AG04450 (cell line): ENCODE results near the gene MED12L. TPM values are rescaled to one million over a fixed set of nuclear protein-coding genes. Genes with fewer than 3 reads are reported as not detected.

ENCODE experiments used
- CTCF ChIA-PET: fragments of 300-600, 350-600 bp; formaldehyde crosslinking; extraction: SDS; loops from one replicate; lab custom pipeline; 2022; ENCODE audit warnings: antibody characterized with exemption, inconsistent platforms; lab: Charles Lee
- POLR2A ChIA-PET: fragments of 350-600 bp; formaldehyde crosslinking; extraction: SDS; loops from one replicate; lab custom pipeline; 2021; ENCODE audit warnings: antibody characterized with exemption, inconsistent platforms; lab: Yijun Ruan, JAX
- DNase-seq: peaks from one replicate; pipeline ENCODE4 v3.0.0-alpha.2; 2011; ENCODE audit warnings: low read depth, low spot score
- H3K27ac ChIP-seq: one replicate; pipeline ENCODE4 v1.5.1; 2012; ENCODE audit warnings: low read depth, low read length, control low read depth
- H3K27me3 ChIP-seq: one replicate; pipeline ENCODE4 v1.6.0; 2012; ENCODE audit warnings: low read length; ENCODE audit not compliant: control insufficient read depth, insufficient read depth
- H3K4me3 ChIP-seq: 2 replicates; pipeline ENCODE4 v1.5.1; 2011; ENCODE audit warnings: mild to moderate bottlenecking, low read depth, low read length, control low read depth
- H3K9me3 ChIP-seq: 2 replicates; pipeline ENCODE4 v1.5.1; 2012; ENCODE audit warnings: low read length; ENCODE audit not compliant: control insufficient read depth, insufficient read depth
- polyA plus RNA-seq: library from polyadenylated mRNA; depleted of rRNA; stranded (reverse); fragments of >200 nt; gene quantifications from 2 replicates; pipeline ENCODE4 v1.2.3, GENCODE V29; 2011
- TF ChIP-seq, protein P1 (sequence below): IDR thresholded peaks from 2 replicates; pipeline ENCODE4 v1.5.1; 2011; ENCODE audit warnings: low read depth, low read length, control low read depth, inconsistent platforms

MED12L gene
- polyA plus RNA-seq, 1 experiment = 0.26 TPM

DNA sequence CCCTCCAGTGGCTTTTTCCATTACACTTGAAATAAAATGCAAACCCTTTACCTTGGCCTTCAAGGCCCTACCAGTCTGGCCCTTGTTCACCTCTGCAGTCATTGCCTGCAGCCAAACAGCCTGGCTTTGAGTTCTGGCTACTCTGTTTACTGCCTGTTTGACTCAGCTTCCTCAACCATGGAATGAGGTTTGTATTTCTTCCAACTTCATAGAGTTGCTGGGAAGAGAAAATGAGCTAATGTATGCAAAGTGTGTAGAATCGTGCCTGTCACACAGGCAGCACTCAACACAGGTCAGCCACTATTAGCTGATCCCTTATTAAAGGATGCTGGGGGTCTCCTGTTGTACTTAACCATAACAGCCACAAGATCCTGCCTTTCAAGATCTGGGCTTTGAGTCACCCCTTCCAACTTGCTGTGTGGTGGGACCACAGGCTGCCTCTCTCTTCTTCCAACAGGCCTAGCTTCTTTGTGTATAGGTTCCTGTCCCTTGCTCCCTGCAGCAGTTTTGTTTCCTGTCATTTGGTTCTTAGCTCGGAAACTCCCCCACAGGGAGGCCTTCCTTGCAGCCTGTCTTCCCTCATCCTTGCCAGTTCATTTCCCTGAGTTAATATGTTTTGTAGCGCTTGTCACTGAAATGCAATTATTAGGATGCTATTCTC, 6.4 kb downstream of the MED12L start:
- H3K27me3 ChIP-seq = peaks cover 26% of the 10 kb centered on the region
- DNase-seq = no peak
- CTCF ChIA-PET = no interaction called here
- H3K9me3 ChIP-seq = no peaks in the 10 kb centered on the region
- H3K4me3 ChIP-seq = no peak overlapping the region
- H3K27ac ChIP-seq = no peak overlapping the region
- TF ChIP-seq, protein P1, sequence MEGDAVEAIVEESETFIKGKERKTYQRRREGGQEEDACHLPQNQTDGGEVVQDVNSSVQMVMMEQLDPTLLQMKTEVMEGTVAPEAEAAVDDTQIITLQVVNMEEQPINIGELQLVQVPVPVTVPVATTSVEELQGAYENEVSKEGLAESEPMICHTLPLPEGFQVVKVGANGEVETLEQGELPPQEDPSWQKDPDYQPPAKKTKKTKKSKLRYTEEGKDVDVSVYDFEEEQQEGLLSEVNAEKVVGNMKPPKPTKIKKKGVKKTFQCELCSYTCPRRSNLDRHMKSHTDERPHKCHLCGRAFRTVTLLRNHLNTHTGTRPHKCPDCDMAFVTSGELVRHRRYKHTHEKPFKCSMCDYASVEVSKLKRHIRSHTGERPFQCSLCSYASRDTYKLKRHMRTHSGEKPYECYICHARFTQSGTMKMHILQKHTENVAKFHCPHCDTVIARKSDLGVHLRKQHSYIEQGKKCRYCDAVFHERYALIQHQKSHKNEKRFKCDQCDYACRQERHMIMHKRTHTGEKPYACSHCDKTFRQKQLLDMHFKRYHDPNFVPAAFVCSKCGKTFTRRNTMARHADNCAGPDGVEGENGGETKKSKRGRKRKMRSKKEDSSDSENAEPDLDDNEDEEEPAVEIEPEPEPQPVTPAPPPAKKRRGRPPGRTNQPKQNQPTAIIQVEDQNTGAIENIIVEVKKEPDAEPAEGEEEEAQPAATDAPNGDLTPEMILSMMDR = no peak
- POLR2A ChIA-PET = no interaction called here

DNA sequence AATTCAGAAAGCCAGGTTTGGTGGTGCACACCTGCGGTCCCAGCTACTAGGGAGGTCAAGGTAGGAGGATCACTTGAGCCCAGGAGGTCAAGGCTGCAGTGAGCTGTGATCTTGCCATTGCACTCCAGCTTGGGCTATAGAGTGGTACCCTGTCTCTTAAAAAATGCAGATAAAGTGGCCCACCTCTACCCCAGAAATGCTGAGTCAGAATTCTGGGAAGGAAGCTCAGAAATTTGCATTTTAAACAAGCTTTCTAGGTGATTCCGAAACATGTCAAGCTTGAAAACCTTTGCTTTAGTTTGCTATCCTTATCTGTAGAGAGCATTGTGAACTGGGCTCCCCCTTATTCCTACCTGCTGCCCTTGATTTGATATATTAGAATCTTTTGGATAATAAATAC, 7.7 kb downstream of the MED12L start:
- Histone ChIP-seq H3K27me3 (peaks cover 19% of the 10 kb centered on the region), H3K27ac (no peak overlapping the region), H3K4me3 (no peak overlapping the region), H3K9me3 (no peaks in the 10 kb centered on the region)
- TF ChIP-seq, protein P1 = no peak
- no peak for DNase-seq
- POLR2A ChIA-PET = no interaction called here
- CTCF ChIA-PET = interaction anchor here (0.8 to 1.8 kb wide), 2 partner anchors 52 to 84 kb away, joined by 3 to 6 read pairs; no protein-coding TSS in a partner anchor

DNA sequence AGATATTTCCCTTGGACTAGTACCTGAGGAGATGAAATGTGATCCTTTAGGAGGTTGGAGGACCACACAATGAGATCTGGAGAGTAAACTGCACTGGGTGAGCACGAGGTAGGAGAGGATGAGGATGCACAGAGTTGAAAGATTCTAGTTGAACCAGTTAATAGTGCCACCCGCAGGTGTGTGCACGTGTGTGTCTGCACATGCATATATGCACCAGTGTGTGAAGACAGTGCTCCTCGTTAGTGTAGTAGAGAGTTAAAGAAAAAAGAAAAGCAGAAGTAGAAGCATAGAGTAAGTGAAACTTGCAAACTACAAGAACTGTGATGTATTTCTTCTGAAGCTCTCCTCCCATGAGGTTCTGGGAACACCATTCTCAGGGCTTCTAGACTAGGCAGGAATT, 8.4 kb downstream of the MED12L start:
- Histone ChIP-seq H3K27ac (no peak overlapping the region), H3K9me3 (no peaks in the 10 kb centered on the region), H3K27me3 (peaks cover 14% of the 10 kb centered on the region), H3K4me3 (no peak overlapping the region)
- POLR2A ChIA-PET = no interaction called here
- TF ChIP-seq, protein P1 = no peak
- no peak for DNase-seq
- CTCF ChIA-PET = interaction anchor here (0.6 to 1.8 kb wide), 2 partner anchors 8 to 85 kb away, joined by 3 to 6 read pairs; partner anchors contain the start of gene MED12L

DNA sequence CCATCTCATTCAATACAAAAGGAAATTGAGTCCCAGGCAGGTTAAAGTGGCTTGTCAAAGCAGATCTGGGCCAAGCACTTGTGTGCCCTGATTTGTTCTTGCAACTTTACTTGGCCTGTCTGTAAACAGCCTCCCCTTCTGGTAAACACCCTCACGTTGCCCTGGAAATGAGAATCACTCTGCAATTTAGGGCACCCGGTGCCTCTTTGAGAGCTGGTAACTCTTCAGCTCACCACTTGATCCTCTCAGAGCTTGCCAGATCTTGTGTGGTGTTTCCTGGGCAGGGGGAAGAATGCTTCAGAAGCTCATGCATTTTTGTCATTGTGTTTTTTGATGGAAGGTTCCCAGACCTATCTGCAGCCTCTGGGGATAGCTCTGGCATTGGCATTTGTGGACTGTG, 11.3 kb downstream of the MED12L start:
- TF ChIP-seq, protein P1 = no peak
- H3K4me3 ChIP-seq = no peak overlapping the region
- DNase-seq = no peak
- ChIA-PET POLR2A (no interaction called here), CTCF (no interaction called here)
- no peaks in the 10 kb centered on the region for H3K9me3 ChIP-seq
- H3K27ac ChIP-seq = no peak overlapping the region
- peaks cover 13% of the 10 kb centered on the region for H3K27me3 ChIP-seq

DNA sequence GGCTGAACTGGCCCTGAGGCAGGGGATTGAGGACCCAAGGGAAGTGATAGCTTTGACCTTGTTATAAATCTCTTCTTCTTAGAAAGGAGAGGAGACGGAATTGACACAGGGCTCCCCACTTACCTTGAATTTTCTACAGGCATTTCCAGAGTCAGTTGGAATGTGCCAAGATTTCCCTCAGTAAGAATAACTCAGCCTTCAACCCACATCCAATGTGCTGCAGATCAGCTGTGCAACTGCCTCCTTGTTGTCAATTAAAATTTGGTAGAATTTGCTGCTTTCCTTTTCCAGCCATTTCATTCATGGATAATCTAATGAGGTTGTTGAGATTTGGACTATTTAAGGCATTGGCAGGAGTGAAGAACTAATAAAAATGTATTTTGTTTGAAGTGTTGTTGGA, 14.6 kb downstream of the MED12L start:
- Histone ChIP-seq H3K27me3 (peaks cover 14% of the 10 kb centered on the region), H3K27ac (no peak overlapping the region), H3K4me3 (no peak overlapping the region), H3K9me3 (no peaks in the 10 kb centered on the region)
- DNase-seq = no peak
- ChIA-PET CTCF (interaction anchor here (1.0 kb wide), 1 partner anchor 312 kb away, joined by 3 read pairs; no protein-coding TSS in a partner anchor), POLR2A (no interaction called here)
- TF ChIP-seq, protein P1 = no peak
